Choroid plexus epithelial cell (primary cell): ENCODE results near the gene ZNF79.

ENCODE experiments used
- DNase-seq: peaks from one replicate; pipeline ENCODE4 v3.0.0-alpha.2; 2010; ENCODE audit warnings: low read depth
- H3K4me3 ChIP-seq: 2 replicates; pipeline ENCODE4 v1.5.1; 2011; ENCODE audit warnings: low read depth, mild to moderate bottlenecking, control low read depth, low read length, moderate library complexity
- TF ChIP-seq, protein P1 (sequence below): conservative IDR thresholded peaks from 2 replicates; pipeline ENCODE4 v1.5.1; 2011; ENCODE audit warnings: low read depth, mild to moderate bottlenecking, control low read depth, inconsistent platforms, low read length, moderate library complexity

Gene ZNF79

DNA sequence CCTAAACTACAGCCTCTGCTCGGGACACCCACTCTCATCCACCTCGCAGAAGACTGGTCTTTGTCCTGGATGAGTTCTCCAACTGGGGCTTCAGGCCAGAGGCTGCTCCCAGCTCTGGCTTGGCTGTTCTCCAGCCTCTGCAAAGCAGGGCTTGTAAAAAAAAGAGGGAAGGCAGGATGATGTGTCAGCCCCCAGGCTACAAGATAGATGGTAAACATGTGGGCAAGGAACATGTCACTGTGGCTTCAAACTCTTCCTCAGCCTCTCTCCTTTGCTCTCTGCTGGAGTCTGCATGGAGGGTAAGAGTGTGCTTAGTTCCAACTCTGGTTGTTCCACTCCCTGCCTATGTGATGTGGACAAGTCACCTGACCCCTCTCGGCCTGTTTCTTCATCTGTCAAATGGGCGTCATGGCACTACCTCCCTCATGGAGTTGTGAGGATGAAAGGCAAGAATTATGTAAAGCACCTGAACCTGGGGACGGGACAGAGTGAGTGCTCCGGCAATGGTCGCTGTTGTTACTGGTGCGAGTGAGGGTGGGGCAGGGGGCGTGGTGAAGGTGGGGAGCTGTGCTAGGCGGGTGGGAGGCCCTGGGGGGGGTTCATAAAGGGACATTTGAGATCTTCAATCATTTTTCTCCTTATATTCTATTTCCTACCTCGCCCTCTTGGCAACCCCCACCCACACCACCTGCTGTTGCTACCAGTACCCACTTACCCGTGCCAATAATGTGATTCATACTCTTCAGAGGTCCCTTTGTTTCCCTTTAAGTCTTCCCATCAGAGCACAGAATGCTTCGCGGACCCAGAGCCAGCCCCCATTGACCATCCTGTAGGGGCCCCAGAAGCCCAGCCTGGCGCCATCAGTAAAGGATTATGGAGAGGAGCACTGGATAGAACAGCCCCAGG, 6.8 kb upstream of the ZNF79 start:
- H3K4me3 ChIP-seq = no peak overlapping the region
- TF ChIP-seq, protein P1, sequence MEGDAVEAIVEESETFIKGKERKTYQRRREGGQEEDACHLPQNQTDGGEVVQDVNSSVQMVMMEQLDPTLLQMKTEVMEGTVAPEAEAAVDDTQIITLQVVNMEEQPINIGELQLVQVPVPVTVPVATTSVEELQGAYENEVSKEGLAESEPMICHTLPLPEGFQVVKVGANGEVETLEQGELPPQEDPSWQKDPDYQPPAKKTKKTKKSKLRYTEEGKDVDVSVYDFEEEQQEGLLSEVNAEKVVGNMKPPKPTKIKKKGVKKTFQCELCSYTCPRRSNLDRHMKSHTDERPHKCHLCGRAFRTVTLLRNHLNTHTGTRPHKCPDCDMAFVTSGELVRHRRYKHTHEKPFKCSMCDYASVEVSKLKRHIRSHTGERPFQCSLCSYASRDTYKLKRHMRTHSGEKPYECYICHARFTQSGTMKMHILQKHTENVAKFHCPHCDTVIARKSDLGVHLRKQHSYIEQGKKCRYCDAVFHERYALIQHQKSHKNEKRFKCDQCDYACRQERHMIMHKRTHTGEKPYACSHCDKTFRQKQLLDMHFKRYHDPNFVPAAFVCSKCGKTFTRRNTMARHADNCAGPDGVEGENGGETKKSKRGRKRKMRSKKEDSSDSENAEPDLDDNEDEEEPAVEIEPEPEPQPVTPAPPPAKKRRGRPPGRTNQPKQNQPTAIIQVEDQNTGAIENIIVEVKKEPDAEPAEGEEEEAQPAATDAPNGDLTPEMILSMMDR = no peak
- DNase-seq = no peak

DNA sequence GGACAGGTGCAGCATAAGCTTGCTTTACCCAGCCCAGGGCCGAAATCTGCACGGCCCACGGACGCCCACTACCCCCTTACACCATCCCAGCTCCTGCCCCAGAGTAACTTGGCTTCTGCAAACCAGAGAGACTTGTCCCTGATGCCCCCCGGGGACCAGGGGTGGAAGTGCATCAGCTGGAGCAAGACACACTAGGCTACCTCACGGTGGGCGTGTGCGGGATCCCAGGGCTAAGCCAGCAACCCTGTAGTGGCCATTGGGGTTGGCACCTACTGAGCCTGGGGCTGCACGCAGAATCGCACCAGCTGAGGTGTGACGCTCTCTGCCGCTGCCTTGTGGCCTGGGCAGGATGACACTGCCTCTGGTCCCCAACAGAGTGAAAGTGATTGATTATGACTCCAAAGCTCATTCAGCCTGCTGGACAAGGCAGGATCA, 6.1 kb upstream of the ZNF79 start:
- peak; percentile 33 for DNase-seq
- TF ChIP-seq, protein P1 = peak; percentile 43
- H3K4me3 ChIP-seq = no peak overlapping the region

DNA sequence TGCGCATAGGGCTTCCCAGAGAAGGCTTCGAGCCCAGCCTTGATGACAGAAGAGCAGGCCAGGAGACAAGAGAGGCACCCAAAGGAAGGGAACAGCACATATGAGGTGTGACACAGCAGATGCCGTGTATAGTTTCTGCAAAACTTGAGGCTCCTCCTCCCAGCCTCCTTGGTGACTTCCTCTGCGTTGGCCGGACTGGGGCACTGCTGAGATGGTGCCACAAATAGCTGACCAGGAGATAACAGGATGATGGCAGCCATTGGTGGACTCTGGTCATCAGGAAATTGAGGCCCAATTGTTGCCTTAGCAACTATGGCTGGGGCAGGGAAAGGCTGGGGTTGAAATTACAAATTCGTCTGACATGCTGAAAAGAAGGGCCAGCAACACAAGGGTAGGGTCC, 4.8 kb upstream of the ZNF79 start:
- TF ChIP-seq, protein P1 = no peak
- H3K4me3 ChIP-seq = peak overlapping the region; percentile 49
- DNase-seq = no peak

DNA sequence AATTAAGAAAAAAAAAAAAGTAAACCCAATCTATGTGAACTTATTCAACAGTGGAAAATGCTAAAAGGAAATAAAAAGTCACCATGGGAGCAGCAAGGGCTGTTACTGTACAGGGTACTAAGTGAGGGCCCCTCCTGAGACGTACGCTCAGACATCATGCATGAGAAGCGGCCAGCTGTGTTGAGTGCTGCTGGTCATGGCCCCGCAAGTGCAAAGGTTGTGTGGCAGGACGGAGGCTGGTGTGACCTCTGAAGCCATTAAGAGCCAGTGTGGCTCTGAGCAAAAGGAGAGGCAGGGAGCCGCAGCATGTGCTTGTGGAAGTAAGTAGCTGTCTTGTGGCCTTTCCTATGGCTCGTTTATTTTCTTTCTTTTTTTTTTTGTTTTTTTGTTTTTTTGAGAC, 3.1 kb upstream of the ZNF79 start:
- no peak for DNase-seq
- H3K4me3 ChIP-seq = no peak overlapping the region
- TF ChIP-seq, protein P1 = no peak

DNA sequence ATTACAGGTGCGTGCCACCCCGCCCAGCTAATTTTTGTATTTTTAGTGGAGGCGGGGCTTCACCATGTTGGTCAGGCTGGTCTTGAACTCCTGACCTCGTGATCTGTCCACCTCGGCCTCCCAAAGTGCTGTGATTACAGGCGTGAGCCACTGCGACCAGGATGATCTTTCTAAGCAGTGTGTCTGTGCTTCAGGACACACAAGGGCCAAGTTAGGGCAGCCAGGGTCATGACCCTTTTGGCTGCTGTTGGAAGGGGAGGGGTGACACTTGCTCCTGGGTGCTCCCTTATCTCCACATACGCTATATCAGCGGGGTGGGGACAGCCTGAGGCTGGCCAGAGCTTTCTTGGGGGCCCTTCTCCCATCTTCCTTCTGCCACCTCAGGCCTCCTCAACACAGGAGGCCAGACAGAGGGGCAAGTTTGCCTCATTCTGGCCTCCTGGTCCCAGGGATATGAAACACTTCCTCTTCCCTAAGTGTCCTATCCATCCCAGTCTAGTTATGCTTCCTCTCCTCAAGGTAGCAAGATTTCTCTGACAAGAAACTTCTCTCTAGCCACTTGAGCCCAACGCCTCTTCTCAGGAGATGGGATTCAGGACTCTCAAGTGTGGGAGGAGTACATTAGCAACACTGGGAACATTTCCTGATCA, 1.9 kb upstream of the ZNF79 start:
- no peak overlapping the region for H3K4me3 ChIP-seq
- TF ChIP-seq, protein P1 = no peak
- DNase-seq = no peak

DNA sequence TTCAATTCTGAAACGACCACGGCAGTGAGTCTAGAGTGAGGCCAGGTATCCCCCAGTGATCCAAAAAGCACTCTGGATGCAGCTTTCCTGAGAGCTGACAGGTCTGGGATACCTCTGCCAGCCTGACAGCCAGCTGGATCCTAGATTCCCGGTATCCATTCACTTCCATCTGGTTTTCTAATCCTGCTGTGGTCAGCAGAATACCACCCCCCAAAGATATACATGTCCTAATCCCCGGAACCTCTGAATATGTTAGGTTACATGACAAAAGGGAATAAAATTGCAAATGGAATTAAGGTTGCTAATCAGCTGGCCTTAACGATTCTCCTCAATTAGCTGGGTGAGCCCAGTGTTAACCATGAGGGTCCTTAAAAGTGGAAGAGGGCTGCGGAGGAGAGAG, 1.4 kb upstream of the ZNF79 start:
- peak overlapping the region; percentile 82 for H3K4me3 ChIP-seq
- TF ChIP-seq, protein P1 = no peak
- no peak for DNase-seq
